NT2/D1 (cell line): ENCODE data around the gene AKT2.

Experiments
- SUZ12 ChIP-seq: IDR thresholded peaks from 2 replicates; pipeline ENCODE4 v1.6.1; 2011; ENCODE audit not compliant: insufficient read length, insufficient read depth; ENCODE audit errors: extremely low read depth
- YY1 ChIP-seq: IDR thresholded peaks from 2 replicates; pipeline ENCODE4 v1.6.1; 2011; ENCODE audit not compliant: insufficient read length, insufficient read depth
- ZNF274 ChIP-seq: IDR thresholded peaks from 2 replicates; pipeline ENCODE4 v1.6.1; 2011; ENCODE audit warnings: mild to moderate bottlenecking, low read depth, low read length

DNA sequence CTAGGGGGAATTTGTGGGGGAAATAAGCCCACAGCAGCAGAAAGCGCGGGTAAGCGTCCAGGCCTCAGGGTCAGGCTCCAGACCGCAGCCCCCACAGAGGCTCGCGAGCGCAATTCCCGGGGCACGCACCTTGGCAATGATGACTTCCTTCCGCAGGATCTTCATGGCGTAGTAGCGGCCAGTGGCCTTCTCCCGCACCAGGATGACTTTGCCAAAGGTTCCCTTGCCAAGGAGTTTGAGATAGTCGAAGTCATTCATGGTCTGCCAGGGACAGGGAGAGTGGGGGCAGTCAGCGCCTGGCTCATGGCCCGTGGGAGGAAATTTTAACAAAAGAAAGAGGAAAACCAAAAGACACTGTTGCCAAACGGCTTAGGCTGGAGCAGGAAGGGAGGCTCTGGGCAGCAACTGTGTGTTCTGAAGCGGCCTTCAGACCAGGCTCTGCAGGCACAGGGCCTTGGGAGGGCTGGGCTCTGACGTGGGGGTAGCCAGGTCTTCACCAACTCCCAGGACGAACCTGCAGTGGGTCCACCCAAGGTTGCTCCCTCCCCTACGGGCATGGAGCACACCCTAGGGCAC, 43.2 kb downstream of the AKT2 start:
- TF ChIP-seq ZNF274 = no peak
- no peak for TF ChIP-seq YY1
- no peak for TF ChIP-seq SUZ12
